Left renal cortex interstitium (tissue), 4 donors: ENCODE data around the gene JARID2. TPM values are rescaled to one million over a fixed set of nuclear protein-coding genes. Genes with fewer than 3 reads are reported as not detected.

Experiments
- DNase-seq, 4 donors: peaks; one replicate each; pipeline ENCODE4 v3.0.0-alpha.2; 2013; ENCODE audit warnings: low read depth in 4 of 4, low spot score in 2 of 4, missing footprints in 1 of 4
- polyA plus RNA-seq, 4 donors: library from polyadenylated mRNA; unstranded; fragments of 120-200 nt; gene quantifications; one replicate each; pipeline ENCODE4 v1.2.1, GENCODE V29; 2013; ENCODE audit not compliant: insufficient read length in 4 of 4

The JARID2 gene
- polyA plus RNA-seq, 4 donors, result 26.1 to 33.0 (median 28.9) TPM

DNA sequence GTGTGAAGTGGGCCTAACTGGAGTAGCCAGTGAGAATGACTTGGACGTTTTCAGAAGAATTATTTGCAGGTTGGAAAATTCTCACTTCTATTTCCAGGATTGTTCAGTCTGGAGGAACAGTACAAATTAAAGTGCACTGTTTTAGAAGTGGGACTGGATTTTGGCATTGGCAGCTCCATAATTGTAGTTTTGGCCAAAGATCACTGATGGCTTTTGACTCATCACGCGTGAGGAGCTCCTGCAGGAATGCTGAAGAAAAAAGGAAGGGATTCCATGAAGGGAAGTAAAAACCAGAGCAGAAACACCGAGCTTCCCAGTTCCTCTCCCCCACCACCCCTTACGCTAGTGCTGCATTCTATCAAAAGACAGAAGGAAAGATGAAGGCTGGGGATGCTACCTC, 103.5 kb downstream of the JARID2 start:
- no peak for DNase-seq

DNA sequence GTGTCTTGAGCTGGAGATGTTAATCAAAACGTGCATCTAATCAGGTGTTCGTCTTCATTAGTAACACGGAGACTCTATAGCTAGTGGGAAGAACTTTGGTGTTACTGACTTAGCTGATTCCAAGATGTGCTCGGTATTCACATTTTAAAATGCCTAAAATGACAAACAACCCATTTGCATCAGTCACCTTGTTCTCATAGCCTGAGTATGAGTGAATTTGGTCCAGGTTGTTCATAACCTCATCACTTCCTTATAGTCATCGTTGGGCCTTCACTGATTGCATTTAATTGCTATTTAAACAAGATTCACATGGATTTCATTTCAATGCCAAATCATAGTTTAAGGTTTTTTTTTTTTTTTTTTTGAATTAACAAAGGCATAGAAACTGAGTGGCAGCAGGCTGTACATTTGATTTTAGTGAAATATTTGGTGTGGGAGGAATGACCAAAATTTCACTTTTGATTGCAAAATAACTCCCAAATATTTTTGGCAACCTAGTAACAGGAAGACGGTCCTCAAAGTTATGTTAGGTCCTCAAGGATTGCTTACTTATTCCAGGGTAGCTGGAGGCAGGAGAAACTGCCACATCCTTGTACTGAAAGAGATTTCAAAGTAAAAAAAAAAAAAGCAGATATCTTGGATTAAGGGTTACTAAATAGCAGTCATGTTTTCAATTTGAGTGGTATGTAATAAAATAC, 104.7 kb downstream of the JARID2 start:
- no peak for DNase-seq

DNA sequence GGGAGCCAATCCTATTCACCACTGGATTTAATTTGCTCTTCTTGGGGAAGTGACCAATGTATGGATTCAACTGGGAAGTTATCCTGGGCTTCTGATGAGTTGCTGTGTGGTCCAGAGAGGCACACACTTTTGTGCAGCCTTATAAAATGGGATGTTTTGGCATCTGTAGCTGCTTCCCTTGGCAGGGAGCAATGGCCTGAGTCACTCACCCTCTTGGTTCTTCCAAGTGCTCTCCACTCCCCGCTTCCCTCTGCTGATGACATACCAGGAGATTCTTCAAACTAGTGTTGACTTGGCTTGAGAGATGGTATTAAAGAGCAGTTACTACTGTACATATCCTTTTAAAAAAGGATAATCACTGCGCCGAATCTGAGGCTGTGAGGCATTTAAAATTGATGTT, 105.8 kb downstream of the JARID2 start:
- no peak for DNase-seq

DNA sequence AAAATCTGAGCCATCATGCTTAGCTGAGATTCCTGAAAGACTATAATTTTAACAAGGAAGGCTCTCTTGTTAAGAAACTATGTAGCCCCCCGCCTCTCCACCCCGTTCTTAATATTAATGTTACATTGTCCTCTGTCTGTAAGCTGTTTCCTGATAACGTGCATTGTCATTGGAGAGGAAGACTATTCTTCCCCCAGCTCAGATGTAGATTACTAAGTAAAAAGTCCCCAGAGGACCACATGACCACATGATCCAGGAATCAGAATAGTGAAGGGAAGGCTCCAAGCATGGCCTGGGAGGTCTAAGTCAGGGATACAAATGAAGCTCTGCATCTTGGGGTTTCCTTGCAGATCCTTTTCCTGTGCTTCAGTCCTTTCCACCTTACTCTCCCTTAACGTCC, 106.4 kb downstream of the JARID2 start:
- no peak for DNase-seq

DNA sequence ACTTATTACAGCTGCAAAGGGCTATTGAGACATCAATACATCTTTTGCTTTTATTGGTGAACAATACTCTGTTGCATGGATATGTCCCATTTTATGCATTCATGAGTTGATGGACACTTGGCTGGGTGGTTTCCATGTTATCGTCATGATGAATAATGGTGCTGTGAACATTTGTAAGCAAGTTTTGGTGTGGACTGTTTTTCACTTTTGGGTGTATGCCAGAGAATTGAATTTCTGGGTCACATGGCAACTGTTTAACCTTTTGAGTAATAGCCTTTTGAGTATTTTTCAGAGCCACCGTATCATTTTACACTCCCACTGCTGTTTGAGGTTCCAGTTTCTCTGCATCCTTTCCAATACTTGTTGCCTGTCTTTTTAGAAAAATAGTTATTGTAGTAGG, 107.0 kb downstream of the JARID2 start:
- no peak for DNase-seq

DNA sequence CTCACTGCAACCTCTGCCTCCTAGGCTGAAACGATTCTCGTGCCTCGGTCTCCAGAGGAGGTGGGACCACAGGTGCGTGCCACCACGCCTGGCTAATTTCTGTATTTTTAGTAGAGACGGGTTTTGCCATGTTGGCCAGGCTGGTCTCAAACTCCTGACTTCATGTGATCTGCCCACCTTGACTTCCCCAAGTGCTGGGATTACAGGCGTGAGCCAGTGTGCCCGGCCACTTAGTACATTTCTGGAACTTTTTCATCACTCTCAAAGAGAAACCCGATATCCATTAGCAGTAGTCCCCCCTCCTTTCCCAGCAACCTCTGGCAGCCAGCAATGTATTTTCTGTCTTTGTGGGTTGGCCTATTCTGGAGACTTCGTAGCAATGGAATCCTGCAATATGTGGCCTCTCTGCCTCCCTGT, 109.8 kb downstream of the JARID2 start:
- no peak for DNase-seq

DNA sequence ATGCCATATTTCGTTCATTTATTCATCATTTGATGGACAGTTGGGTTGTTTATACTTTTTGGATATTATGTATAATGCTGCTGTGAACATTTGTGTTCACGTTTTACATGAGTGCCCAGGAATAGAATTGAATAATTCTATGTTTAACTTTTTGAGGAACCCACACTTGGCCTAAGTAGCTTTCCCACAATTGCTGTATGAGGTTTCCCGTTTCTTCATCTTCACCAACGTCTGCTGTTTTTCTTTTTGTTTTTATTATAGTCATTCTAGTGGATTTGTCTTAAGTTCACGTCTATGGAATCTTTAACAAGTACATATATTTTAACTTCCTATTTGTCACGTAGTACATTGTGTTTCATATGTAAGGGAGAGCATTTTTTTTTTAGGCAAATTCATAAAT, 110.3 kb downstream of the JARID2 start:
- no peak for DNase-seq

DNA sequence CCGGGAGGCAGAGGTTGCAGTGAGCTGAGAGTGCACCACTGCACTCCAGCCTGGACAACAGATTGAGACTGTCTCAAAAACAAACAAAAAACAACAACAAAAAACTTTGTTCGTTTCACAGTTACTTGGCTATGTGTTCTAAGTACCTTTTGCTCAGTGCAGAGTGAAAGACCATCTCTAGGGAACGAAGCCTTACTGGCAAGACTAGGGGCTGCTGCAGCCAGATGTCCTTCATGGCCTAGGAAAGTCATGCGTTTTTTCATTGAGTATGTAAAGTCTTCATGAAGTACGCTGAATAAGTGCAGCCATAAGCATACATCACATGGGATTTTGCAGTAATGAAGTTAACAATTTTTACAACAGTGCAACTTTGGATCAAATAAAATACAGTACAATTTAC, 111.1 kb downstream of the JARID2 start:
- no peak for DNase-seq

DNA sequence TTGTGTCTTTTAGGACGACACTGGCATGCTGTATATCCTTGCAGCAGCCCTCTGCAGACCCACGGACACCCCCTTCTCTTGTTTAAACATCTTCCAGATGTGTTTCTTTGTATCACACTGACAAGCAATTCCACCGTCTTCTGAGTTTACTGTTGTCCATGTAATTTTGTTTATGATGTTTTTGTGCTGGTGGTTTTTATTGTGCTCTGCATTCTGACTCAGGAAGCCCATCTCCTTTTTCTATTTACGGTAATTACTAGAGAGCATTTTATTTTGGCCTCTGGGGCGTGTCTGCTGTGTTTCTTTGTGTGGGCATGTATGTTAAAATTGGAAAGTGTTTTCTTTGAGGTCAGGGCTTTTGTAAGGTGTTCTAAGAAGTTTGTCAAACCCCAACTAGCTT, 111.9 kb downstream of the JARID2 start:
- DNase-seq, result no peak

DNA sequence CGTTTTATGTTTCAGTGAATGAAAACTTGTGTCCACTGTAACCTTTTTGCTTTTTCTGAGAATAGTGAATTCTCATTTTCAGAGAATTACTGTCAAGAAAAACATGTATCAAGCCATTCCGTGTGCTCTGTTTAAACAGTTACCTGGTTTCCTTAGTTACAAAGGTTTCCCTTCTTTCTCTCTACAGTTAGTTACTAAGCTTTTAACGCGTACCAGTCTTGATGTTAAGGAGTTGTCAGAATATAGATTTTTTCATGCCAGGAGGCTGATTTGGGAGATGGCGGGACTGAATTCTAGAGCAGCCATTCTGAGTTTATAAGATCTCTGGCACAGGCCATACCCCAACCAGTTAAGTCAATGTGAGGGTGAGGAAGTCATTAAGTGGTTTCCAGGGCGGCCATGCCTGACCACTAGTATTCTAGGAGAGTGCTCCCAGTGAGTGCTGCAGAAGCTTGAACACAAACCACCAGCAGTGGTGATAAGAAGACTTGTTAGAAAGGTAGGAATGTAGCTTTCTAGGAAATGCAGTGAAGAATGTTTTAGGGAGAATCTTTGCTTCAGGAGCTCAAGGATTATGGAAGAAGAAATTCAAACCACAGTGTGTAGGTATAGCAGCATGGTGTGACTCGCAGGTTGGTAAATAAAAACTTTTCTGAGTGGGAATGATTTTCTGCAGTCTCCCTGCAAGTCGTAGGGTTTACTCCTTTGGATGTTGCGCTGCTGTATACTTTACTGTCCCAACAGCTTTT, 112.9 kb downstream of the JARID2 start:
- DNase-seq, result no peak

DNA sequence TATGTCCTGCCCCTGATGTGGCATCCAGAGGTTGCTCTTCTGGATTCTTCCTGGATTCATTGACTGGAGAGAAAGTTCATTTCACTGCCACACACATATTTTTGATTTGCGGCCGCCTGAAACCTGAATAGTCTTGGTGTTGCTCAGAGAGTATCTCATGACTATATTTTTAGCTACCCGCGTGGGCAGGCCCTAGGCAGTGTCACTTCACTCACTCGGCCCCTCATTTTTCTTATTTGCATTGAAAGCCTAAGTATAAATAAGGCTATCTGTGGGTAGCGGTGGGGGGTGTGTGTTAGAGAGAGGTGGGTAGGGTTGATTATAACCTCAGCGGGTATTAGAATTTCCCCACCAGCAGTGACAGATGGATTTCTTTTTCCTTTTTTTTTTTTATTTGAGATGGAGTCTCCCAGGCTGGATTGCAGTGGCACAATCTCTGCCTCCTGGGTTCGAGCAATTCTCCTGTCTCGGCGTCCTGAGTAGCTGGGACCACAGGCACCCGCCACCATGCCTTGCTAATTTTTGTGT, 113.5 kb downstream of the JARID2 start:
- DNase-seq, result no peak

DNA sequence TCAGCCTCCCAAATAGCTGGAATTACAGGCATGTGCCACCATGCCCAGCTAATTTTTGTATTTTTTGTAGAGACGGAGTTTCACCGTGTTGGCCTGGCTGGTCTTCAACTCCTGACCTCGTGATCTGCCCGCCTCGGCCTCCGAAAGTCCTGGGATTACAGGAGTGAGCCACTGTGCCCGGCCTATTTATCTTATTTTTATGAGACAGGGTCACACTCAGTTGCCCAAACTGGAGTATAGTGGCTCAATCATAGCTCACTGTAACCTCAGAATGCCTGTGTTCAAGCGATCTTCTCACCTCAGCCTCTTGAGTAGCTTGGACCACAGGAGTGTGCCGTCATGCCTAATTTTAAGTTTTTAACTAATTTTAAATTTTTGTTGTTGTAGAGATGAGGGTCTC, 114.4 kb downstream of the JARID2 start:
- DNase-seq, result no peak

DNA sequence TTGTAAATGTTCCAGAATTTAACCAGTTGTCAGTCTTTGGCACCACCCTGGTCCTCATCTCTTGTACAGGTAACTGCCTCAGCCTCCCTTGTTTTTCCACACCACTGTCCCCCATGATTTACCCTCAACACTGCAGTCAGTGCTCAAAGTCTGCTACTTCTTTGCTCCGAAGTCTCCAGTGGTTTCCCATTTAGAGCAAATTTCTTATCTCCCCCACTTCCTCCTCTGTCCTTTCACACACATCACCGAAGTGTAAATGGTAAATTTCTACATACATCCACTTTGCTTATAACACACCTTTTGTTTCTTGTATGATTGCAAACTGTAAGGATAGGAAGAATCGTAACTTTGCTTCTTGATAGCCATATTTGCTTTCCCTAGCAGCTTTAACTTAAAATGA, 115.3 kb downstream of the JARID2 start:
- DNase-seq, result no peak

DNA sequence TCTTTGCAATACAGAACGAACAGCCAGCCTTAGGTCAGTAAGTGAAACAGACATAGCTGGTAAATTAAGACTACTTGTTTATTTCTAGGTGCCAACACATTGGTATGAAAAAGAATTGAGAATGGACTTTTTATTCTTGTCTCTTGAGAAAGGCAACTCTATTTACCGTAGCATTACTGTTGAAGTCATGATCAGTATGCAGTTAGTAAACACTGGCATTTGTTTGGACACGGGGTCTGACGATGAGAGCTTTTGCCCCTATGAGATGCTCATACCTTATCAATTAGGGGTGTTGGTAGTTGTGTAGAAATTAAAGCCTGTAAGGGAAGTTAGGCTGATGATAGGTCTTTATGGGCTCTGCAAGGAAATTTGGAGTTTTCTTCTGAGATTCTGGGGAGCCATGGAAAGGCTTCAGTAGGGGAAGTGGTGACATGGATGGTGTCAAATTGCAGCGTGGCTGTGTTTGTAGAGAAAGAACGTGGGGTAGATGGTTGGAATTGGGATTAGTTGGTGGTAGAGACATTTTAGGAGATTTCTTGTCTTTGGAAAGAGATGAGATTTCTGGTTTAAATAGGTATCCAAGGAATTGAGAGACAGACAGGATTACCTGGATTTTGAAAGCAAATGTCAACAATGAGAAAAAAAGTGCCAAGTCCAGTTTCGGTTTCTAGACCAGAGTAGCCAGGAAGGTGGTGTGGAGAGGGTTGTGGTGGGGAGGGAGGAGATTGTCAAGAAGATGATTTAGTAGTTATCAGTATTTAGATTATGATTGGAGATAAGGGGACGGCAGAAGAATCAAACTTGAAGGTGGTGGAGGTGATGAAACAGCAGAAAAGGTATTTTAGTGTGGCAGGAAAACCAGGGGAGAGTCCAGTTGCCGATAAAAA, 116.6 kb downstream of the JARID2 start:
- DNase-seq, result no peak

DNA sequence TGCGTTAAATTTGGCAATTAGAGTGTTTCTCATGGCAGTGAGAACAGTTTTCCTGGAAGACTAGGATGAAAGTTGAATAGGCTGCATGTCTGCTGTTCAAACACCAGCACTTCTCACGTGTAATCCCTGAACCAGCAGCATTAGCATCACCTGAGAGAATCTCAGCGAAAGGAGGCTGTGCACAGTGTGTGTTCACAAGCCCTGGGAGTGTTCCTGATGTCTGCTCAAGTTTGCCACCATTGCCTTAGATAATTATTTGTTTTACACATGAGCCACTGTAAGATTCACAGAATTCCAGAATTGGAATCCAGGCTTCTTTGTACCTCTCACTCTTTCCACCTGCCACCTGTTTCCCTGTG, 117.3 kb downstream of the JARID2 start:
- DNase-seq, result no peak

DNA sequence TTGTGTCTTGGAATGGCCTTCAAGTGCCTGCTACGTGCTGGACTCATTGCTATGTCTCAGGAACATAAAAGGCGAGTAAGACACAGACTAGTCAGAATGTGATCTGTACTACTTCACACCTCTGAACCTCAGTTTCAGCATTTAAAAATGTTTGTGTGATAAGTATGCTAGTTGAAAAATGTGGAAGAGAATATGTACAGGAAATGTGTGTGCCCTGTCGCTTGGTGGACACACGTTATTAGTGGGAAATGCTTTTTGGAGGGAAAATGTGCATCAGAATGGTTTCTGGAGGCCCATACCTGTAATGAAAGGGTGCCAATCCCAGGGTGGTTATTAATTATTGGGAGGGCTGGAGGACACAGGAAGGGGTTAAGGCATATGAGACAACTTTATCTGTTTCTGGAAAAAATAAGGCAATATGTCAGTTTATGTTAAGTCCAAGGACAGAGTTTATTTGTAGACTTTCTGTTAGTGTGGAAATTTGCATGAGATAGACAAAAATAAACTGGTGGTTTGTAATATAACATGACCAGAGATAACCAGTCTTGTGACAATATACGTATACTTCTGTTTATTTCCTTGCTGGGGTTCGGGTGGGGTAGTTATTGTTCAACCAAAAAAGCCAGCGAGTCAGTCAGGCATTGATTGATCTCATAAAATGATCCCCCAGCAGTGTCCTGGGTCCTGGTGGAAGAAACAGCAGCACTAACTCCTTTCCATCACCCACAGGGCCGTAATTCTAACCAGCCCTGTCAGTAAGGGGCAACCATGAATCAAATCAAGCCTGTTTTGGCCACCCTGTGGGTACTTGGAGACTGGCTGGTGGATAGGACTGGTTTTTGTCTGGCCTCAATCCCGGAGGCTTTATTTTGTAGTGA, 117.9 kb downstream of the JARID2 start:
- no peak for DNase-seq

DNA sequence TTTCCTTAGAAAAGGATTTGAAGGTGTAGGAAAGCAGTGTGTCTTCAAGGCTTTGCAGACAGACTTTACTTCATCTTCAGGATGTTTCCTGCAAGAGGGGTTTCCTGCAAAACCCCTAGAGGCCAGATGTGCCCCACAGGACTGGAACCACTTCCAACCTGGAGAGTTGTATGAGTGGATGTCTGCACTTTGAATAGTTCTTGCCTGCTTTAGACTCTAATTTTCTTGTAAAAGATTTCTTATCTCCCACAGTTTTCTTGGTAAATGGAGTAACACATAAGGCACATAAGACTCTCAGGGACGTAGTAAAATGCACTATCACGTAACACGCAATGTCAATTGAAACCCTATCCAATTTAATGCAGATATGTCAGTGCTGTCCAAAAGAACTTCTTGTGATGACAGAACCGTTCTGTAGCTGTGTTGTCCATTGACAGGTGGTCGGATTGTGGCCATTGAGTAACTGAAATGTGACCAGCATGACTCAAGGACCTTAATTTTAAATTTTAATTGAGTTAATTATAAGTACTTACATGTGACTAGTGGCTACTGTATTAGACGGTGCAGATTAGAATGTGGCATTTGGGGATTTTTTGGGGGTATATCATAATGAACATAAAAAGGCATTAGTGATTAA, 118.7 kb downstream of the JARID2 start:
- DNase-seq, result no peak

DNA sequence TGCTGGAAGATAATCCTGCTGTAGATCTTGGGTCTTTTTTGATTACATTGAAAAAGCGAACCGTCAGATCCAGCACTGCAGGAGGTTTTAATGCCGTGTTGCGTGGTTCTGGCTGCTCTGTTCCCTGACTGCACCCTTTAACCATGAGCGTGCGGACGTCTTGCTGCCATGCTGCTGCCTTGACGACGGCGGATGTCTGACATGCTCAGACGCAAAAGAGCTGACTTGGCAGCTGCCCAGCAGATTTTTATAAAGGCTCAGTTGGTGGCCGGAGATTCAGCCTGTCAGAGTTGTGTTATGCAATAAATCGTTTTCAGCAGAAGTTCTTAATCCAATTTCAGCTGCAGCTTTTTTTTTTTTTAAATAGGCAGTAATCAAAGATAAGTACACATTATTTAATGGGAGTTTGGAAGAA, 119.4 kb downstream of the JARID2 start:
- peak in 1 of 4 donors; percentile 55 for DNase-seq

DNA sequence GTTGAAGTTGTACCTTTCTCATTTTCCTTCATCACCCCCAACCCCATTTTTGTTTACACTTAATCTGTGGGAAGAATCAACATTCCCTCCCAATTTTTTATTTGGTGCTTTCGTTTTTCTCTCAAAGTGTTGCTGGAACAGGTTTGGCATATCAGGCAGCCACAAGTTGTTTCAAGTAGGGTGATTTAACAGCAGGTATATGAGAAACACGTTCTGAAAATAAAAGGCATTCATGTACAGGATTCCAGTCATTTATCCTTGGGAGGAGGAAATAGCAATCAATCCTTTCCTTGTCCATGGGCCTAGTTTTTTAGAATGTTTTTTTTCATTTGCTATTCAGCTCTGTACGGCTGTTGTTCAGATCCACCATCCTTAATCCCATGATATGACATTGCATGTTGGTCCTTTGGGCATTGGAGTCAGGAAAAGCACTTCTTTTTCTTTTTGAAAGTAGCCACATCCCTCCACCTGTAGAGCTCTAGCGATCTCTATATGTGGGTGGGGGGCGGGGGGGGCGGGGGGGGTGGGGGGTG, 120.2 kb downstream of the JARID2 start:
- no peak for DNase-seq
